CD1c-positive myeloid dendritic cell (primary cell): ENCODE data around the gene JUNB.
"Not testable (repeated sequence)": the region's sequence is repeated elsewhere in the genome, so short reads cannot be mapped to it uniquely, and the experiment has no call there.

Experiments used
- DNase-seq: peaks from one replicate; pipeline ENCODE4 v3.0.0-alpha.2; 2016; ENCODE audit errors: extremely low spot score

JUNB gene

DNA sequence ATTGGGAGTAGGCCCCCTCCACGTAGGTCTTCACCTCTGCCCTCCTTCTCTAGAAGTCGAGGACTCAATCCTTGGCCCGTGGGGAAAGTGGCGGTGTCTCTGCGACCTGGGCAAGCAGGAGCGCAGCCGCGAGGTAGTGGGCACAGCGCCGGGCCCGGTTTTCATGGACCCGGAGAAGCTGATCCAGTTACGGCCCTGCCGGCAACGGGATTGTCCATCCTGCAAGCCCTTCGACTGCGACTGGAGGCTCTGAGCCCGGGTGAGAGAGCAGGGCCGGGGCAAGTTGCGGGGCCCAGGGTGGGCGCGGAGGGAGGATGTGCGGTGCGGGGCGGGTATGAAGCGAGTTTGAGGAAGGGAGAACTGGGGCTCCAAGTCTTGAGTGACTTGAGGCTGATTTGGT is 12.8 kb downstream of the JUNB start:
- DNase-seq: no peak

DNA sequence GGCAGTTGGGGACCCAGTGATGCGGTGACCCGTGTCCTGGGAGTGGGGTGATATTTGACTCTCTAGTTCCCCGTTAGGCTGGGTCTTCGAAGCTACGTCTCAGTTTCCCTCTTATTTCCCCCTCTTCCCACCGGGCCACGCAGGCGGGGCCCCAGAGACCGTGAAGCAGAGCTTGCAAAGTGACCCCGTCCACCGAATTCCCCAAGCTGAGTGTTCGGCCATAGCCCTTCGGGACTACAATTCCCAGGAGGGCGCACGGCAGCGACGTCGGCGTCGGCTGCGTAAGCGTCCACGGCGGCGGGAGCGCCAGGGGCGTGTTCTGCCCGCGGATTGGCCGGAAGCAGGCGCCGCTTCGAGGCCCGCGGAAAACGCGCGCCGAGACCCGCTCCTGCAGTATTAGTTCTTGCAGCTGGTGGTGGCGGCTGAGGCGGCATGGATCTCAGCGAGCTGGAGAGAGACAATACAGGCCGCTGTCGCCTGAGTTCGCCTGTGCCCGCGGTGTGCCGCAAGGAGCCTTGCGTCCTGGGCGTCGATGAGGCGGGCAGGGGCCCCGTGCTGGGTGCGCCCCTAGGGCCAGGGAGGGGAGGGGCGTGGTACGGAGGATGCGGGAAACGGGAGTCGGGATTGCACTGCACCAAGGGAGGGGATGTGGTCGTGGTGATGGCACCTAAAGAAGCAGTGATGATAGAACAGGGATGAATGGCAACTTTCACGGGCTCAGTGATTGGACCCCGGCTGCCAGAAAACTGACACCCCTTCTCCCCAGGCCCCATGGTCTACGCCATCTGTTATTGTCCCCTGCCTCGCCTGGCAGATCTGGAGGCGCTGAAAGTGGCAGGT is 15.2 kb downstream of the JUNB start, which contains the start of gene RNASEH2A:
Gene RNASEH2A (plus strand): TSS at position 343 of the 840 bp plus-strand sequence. CDS start 90 bp downstream, at position 433.
- peak; percentile 94 for DNase-seq

DNA sequence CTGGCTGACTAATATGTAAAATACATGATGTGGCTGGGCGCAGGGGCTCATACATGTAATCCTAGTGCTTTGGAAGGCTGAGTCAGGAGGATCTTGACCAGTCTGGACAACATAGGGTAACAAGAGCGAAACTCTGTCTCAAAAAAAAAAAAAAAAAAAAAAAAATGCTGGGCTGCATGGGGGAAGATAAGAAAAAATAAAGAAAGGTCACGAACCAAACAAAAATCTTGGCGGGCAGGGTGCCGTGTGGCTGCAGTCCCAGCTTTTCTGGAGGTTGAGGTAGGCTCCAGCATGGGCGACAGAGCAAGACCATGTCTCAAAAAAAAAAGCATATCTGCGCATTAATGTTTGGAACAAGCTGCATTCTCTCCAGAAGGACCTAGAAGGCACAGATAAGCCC is 23.8 kb downstream of the JUNB start:
- no peak for DNase-seq

DNA sequence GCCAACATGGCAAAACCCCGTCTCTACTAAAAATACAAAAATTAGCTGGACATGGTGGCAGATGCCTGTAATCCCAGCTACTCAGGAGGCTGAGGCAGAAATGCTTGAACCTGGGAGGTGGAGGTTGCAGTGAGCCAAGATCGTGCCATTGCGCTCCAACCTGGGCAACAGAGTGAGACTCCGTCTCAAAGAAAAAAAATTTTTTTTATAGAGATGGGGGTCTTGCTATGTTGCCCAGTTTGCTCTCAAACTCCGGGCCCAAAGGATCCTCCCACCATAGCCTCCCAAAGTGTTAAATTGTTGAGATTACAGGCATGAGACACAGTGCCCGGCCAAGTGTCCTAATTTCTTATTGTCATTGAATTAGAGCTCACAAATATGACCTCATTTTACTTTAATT is 25.9 kb downstream of the JUNB start:
- not testable (repeated sequence) for DNase-seq

DNA sequence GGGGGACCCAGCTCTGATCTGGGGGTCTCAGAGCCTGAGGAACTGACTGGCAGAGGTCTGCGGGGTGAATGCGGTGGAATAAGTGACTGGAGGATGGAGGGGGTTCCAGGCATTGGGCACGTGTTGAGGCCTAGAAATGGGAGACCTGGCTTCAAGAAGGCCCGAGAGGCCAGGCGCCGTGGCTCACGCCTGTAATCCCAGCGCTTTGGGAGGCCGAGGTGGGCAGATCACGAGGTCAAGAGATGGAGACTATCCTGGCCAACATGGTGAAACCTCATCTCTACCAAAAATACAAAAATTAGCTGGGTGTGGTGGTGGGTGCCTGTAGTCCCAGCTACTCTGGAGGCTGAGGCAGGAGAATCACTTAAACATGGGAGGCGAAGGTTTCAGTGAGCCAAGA is 26.5 kb downstream of the JUNB start:
- DNase-seq: not testable (repeated sequence)

DNA sequence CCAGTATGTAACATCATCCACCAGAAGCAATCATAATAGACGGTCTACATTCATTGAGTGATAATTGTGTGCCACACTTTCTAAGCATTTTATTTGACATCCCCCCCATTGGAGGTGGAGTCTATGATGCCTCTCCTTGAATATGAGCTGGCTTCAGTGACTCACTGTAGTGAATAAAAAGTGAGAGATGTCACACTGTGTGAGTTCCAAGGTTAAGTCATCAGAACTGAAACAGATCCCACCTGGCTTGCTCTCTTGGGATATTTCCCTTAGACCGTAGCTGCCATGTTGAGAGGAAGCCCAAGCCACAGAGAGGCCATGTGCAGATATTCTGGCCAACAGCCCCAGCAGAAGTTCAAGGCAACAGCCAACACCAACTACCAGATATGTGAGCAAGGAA is 30.5 kb downstream of the JUNB start:
- DNase-seq: no peak

DNA sequence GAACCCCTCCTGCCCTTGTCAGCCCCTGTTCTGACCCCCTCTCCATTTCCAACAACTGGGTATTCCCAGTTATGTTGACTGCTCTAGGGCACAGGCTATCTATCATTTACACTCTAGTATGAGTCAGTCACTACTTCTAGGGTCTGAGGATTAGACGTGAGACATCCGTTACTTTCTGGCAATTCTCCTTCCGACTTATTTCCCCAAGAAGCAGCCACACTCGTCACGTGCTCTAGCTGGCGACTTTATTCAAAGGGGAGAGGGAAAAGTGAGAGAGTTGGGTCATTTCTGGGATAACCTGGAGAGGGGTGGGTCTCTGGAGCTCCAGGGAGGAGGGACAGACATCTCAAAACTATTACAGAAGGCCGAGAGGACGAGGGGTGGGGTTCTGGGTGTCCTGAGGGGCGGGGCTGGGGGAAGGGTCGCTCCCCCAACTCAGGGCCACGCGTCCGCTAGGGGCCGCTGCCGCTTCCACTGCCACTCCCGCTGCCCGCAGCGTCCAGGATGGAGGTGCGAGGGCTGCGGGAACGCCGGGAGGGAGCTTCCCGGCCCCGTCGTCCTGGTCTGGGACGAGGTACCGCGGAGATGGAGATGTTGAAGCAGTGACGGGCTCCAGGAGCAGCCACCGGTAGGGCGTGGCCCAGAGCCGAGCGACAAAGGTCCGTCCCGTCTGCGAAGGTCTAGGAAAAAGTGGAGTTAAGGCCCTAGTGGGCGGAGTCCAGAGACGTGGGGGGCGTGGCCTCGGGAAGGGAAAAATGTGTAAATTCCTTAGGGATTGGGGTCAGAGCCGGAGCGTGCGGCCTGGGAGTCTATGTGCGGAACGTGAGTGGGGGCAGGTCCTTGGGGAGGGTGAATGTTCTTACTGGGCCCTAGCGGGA is 34.2 kb downstream of the JUNB start:
- DNase-seq: peak; percentile 37

DNA sequence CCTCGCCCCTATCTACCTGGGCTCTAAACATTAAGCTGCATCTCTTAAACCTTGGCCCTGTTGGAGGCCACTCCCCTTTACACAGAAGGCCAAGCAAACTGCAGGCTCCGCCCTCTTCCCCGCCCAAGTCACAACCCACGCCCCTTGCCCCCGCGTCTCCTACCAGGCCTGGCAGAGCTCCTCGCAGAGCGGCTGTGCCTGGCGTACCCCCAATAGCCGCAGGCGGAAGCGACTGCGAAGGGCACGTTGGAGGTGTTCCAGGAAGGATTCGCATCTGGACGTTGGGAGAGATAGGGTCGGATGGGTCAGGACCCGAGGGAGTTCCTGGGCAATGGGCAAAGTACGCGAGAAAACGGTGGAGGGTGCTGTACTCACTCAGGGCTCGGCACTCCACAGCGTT is 37.2 kb downstream of the JUNB start:
- no peak for DNase-seq

DNA sequence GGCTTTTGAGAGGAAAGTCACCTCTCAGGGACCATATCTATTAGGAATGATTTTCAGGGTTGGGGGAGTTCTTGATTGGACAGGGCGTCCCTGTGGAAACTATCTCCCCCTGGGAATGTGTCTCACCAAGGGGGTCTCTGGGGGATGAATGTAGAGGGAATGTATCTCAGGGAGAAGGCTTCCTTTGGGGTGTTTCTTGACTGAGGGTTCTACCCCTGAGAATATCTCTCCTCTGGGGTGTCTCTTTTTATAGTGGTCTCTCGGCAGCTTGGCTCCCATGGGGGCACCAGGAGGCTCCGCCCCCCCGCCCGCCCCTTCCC is 42.1 kb downstream of the JUNB start:
- DNase-seq: no peak

DNA sequence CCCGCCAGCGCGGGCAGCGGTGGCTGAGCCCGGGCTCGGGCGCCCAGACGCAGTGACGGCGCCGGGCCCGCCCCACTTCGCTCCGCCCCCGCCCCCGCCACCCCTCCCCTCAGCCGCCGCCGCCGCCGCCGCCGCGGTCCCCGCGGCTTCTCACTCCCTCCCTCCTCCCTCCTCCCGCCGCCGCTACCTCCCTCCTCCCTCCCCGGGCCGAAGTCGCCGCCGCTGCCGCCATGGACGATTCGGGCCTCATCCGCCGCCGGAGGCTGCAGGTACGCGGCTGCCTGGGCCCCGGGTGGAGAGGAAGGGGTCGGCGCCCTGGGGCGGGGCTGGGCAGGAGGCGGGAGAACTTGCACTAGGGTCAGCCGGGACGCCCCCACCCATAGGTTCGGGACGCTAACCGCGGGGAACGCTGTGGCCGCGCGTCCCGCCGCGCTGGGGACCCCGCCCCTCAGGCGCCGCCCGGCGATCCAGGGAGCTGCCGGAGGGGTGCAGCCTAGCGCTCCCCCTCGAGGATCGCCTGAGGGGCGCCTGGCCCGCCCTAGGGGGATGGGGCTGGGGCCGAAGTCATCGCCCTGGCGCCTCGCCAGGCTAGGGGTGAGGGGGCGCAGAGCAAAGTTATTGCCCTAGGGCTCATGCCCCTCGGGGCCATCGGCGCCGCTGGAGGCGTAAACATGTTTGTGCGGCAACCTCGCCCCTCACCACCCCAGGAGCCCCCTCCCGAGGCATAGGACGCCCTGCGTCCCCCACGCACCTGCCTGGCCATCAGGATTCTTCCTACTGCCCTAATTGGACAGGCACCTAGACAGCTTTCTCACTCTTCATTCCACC is 42.7 kb downstream of the JUNB start:
- DNase-seq: peak; percentile 19

DNA sequence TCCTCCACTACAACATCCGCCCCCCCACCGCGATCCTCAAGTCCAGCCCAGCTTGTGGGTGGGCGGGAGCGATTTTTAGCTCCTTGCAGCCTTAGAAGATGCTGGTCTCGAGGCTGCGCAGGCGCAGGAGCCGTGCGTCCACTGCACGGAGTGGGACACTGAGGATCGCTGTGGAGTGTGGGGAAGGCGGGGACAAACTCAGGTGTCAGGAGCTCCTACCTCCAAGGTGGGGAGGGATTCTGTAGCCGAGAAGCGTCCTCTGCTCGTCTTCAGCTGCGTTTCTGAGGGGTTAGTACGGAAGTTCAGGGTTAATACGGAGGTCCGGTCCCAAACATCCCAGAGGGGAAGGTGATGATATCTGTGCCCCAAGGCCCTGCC is 43.3 kb downstream of the JUNB start, which contains the start of gene RTBDN:
Gene RTBDN (minus strand): TSS at position 14 of the 378 bp plus-strand sequence. CDS start 4,600 bp downstream, outside the sequence.
- DNase-seq: no peak

DNA sequence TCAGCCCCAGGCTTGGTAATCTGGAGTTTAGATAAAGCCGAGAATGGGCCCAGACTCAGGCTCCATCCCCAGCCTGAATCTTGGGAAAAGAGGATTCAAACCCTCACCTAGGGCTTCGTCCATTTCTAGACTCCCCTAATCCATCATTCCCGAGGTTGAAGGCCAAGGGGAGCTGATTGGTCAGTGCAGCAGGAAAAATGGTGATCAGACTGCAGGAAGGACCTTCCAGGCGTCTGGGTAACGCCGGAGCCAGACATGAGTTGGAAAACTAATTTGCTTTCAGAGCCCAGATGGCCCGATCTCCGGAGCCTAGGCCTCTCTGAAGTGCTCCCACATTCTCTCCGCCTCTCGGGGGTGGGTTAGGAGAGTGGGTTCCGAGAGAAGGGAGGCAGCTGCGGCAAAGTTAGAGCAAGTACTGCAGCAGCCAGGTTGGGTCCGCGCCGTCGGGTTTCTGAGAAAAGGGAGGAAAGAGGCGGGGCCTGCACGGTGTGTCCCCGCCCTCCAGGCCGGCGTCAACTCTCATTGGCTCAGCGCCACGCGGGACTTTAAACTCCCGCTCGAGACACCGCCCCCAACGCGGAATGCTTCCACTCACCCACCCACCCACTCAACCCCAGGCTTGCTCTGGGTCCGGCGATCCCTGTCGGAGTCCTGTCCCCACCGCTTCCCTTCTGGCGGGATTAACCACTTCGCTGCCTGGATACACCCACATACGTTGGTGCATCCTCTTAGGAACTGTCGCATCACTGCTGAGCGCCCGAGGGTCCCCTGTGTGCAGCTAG is 43.9 kb downstream of the JUNB start:
- peak; percentile 37 for DNase-seq

DNA sequence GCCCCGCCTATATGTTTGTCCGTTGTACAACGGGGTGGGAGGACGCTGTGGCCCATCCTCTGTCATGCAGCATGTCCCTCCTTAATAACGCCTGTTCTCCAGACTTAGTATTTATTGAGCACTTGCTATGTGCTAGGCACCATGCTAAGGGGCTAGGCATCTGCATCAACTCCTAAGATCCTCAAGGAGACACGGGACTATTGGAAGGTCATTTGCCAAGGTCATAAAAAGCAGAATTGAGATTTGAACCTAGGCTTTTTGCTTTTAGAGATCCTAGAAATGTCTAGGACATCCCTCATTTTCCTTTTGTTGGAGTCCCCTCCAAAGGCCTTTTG is 45.2 kb downstream of the JUNB start:
- no peak for DNase-seq

DNA sequence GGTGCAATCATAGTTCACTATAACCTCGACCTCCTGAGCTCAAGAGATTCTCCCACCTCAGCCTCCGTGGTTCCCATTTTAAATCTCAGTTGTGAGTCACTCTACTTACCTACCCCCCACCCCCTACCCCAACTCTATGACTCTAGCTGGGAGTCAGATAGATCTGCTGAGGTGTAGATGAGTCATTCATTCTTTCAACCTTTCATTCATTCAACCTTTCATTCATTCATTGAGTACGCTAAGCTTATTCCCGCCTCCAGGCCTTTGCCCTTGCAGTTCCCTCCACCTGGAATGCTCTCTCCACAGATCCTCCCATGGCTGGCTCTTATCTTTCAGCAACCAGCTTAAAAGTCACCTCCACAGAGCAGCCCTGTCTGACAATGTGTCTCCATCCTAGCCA is 45.9 kb downstream of the JUNB start:
- no peak for DNase-seq

DNA sequence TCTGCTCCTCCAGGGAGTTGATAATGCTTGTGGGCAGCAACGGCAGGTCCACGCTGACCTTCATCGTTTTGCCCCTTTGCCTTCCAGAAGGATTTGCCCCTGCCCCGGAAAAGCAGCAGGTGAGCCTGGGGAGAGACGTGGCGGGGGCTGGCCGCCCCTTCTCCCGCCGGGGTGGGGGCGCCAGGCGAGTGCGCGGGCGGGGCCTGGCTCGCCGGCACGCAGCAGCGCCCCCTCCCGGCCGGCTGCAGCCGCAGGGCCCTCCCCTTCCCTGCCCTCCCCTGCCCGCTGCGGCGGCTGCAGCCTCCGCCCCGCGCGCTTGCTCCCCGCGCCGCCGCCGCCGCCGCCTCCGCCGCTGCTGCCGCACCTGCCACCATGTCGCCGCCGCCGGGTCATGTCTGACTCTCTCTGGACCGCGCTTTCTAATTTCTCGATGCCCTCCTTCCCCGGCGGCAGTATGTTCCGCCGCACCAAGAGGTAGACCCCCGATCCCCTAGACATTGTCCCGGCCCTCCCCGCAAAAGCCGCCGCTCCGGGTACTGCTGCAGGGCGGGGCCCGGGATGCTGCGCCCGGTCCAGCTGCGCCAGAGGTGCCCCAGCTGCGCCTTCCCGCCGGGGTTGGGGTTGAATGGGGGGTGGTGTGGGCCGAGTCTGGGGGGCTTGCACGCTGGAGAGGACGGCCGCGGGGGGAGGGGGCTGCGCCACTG is 47.0 kb downstream of the JUNB start, which contains the start of gene MAST1:
Gene MAST1 (plus strand): TSS at position 334 of the 704 bp plus-strand sequence. CDS start 58 bp downstream, at position 392.
- DNase-seq: peak; percentile 66

DNA sequence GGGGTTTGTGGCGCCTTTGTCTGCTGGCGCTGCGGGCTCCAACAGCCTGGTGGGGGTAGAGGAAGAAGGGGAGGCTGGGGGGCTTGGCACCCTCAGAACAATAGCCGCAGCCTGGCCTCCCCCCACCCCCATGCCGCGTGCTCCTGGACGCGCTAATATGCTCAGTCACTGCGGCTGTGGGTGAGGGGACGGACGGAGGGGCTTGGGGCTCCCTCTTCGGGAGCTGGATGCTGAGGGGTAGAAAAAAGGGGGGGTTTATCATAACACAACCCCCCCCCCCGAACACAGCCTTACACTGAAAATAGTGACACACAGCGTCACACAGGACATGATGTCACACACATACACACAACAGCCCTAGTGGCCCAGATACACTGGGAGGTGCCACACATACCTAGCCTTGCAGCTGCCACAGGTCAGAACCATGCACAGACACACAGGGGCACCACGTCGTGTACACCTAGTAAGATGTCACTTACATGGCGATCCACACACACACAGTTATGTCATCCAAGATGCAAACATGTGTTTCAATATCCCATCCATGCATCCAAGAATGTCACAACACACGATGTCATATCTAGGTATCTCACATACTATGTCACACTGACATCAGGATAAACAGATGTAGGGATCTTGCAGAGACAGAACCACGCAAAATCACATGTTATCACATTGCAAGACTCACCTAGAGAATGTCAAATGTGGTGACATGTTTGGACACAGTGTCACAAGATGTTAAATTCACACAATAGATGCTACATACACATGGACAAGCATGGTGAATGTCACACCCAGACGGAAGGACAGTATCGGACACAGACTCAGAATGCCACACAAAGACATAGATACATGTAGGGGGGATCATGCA is 47.8 kb downstream of the JUNB start:
- DNase-seq: no peak

DNA sequence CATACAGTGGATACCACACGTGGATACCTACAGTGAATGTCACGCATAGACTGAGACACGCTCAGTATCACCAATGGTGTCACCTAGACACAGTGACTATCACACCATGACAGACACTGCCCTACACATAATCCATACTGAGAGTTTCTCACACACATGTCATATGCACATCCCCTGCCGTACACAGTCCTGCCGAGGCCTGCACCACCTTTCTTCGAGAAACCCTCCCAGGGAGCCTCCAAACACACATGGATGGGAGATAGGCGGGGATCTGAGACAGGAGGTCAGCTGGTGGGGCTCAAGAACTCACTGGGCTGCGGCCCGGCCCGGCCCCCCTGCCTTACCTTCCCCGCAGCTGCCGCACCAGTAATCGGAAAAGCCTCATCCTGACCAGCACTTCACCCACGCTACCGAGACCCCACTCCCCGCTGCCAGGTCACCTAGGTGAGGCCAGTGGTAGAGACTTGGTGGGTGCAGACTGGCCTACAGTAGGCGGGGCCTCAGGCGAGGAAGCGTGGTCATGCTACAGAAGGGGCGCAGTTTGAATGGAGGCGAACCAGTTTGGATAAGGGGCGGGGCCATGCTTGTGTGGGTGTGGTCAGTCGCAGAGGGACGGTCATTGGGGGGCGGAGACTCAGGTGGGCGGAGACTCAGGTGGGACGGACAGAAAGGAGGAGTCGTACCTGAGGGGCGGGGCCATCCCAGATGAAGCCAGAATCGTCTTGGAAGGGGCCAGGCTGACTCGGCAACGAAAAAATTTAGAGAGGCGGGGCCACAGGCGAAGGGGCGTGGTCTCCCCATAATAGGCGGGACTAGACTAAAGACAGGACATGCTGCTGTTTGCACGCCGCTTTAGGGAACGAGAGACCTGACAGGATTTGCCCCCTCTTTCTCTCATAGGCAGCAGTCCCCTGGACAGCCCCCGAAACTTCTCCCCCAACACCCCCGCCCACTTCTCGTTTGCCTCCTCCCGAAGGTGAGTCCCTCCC is 49.1 kb downstream of the JUNB start:
- peak; percentile 47 for DNase-seq

DNA sequence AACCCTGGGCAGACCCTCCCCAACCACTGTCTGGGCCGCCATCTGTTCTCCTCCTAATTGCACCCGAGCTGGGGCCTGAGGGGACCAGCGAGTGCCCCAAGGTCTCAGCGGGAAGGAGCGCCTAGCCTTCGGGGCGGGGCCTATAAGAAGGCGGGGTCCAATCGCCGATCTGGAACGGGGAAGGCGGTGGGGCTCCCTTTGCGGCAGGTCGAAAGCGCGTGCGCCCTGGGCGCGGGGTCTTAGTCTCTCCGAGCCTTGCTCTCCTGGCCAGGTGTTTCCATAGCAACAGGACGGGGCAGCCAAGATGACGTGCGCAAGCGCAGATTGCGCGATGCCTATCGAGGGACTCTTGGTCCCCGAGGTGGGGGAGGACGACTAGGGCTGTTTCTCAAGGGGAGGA is 49.8 kb downstream of the JUNB start:
- no peak for DNase-seq
